ENCODE results near the gene SLC2A8. TPM values are rescaled to one million over a fixed set of nuclear protein-coding genes. Genes with fewer than 3 reads are reported as not detected.

SLC2A8 gene
- total and polyA plus RNA-seq, 4 donors = 15.7 to 32.3 (median 24.3) TPM

DNA sequence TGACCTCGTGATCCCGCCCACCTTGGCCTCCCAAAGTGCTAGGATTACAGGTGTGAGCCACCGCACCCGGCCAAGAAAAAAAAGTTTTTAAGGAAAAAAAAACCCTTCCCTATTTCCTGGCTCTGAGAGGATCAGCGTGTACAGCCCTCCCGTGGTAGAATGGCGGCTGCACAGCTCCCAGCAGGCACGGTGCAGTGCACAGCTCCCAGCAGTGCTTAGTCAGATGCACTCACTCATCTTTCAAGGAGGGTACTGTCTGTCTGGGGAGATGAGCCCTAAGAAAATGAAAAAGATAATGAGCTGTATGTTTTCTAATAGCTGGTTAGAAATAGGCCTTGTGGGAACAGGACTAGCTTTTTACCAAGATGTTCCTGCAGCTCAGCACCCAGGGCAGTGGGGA is 36.7 kb upstream of the SLC2A8 start:
- Histone ChIP-seq H3K4me1 (ENCODE audit: control insufficient read depth, insufficient read depth, low read length) (peaks cover 14% of the 10 kb centered on the region), H3K27me3 (ENCODE audit: control insufficient read depth, insufficient read depth, low read length) (no peaks in the 10 kb centered on the region), H3K27ac (ENCODE audit: low read depth, low read length) (no peak overlapping the region), H3K4me3 (ENCODE audit: low read depth, low read length) (no peak overlapping the region), H3K9me3 (ENCODE audit: control insufficient read depth, insufficient read depth, low read length) (no peaks in the 10 kb centered on the region), H3K36me3 (ENCODE audit: control insufficient read depth, insufficient read depth, low read length) (peaks cover 41% of the 10 kb centered on the region)
- DNase-seq (ENCODE audit: low read depth in 4 of 6, low spot score in 6 of 6) = peak in 1 of 6 donors; percentile 55
- 80% methylated on average over 1 of the region's 8 CpGs for WGBS (ENCODE audit: insufficient coverage)

DNA sequence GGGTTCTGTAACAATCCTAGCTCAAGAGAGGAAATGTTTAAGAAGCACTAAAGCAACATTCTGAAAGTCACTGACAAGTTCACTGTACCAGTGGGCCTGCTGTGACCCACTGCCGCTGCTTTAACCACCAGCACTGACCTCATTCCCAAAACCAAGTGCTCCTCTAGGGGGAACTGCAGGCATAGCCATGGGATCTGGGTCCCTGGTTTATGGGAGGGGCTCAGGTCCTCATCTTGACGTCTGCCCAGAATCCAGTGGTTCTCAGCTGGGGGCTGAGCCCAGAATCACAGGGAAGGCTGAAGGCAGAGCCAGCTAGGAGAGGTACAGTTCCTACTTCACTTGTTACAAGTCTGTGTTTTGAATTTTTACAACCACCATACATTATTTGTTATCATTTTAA is 36.1 kb upstream of the SLC2A8 start:
- peaks cover 14% of the 10 kb centered on the region for H3K4me1 ChIP-seq (ENCODE audit: control insufficient read depth, insufficient read depth, low read length)
- no peaks in the 10 kb centered on the region for H3K27me3 ChIP-seq (ENCODE audit: control insufficient read depth, insufficient read depth, low read length)
- peak in 1 of 6 donors; percentile 57 for DNase-seq (ENCODE audit: low read depth in 4 of 6, low spot score in 6 of 6)
- no peak overlapping the region for H3K27ac ChIP-seq (ENCODE audit: low read depth, low read length)
- no peaks in the 10 kb centered on the region for H3K9me3 ChIP-seq (ENCODE audit: control insufficient read depth, insufficient read depth, low read length)
- peaks cover 44% of the 10 kb centered on the region for H3K36me3 ChIP-seq (ENCODE audit: control insufficient read depth, insufficient read depth, low read length)
- H3K4me3 ChIP-seq (ENCODE audit: low read depth, low read length) = no peak overlapping the region
- no CpG with 5 or more reads among the region's 2 CpGs for WGBS (ENCODE audit: insufficient coverage)

DNA sequence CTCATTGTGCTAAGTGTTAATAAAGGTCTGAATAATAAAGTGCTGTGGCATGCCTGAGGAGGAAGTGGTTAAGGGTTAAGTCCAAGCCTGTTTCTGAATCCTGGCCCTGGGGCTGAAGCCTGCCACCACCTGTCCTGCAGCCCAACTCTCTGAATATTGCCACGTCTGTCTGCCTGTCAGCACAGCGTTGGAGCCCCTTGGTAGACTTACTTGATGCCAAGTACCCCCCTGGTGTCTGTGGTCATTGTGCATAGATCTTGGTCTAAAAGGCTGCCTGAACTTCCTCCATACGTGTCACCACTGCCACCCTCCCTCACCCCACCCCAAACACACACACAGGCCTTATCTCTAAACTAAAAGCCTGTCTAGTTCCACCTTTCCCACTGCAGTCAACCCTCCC is 35.4 kb upstream of the SLC2A8 start:
- no peak overlapping the region for H3K4me3 ChIP-seq (ENCODE audit: low read depth, low read length)
- DNase-seq (ENCODE audit: low read depth in 4 of 6, low spot score in 6 of 6) = no peak
- H3K9me3 ChIP-seq (ENCODE audit: control insufficient read depth, insufficient read depth, low read length) = no peaks in the 10 kb centered on the region
- peaks cover 45% of the 10 kb centered on the region for H3K36me3 ChIP-seq (ENCODE audit: control insufficient read depth, insufficient read depth, low read length)
- 88% methylated on average over 3 of the region's 3 CpGs for WGBS (ENCODE audit: insufficient coverage)
- no peak overlapping the region for H3K27ac ChIP-seq (ENCODE audit: low read depth, low read length)
- H3K27me3 ChIP-seq (ENCODE audit: control insufficient read depth, insufficient read depth, low read length) = no peaks in the 10 kb centered on the region
- H3K4me1 ChIP-seq (ENCODE audit: control insufficient read depth, insufficient read depth, low read length) = peaks cover 14% of the 10 kb centered on the region

- Histone ChIP-seq H3K9me3 (ENCODE audit: control insufficient read depth, insufficient read depth, low read length) (no peaks in the 10 kb centered on the region), H3K27me3 (ENCODE audit: control insufficient read depth, insufficient read depth, low read length) (no peaks in the 10 kb centered on the region), H3K4me1 (ENCODE audit: control insufficient read depth, insufficient read depth, low read length) (peaks cover 14% of the 10 kb centered on the region), H3K27ac (ENCODE audit: low read depth, low read length) (no peak overlapping the region), H3K36me3 (ENCODE audit: control insufficient read depth, insufficient read depth, low read length) (peaks cover 38% of the 10 kb centered on the region), H3K4me3 (ENCODE audit: low read depth, low read length) (no peak overlapping the region)
- DNase-seq (ENCODE audit: low read depth in 4 of 6, low spot score in 6 of 6) = no peak
- 92% methylated on average over 2 of the region's 7 CpGs for WGBS (ENCODE audit: insufficient coverage)
Observed at GRCh38 chr9:127362829-127363228, 34.1 kb upstream of the SLC2A8 start.

- 86% methylated on average over 6 of the region's 10 CpGs for WGBS (ENCODE audit: insufficient coverage)
- H3K4me1 ChIP-seq (ENCODE audit: control insufficient read depth, insufficient read depth, low read length) = peaks cover 5% of the 10 kb centered on the region
- H3K9me3 ChIP-seq (ENCODE audit: control insufficient read depth, insufficient read depth, low read length) = no peaks in the 10 kb centered on the region
- H3K27ac ChIP-seq (ENCODE audit: low read depth, low read length) = no peak overlapping the region
- H3K27me3 ChIP-seq (ENCODE audit: control insufficient read depth, insufficient read depth, low read length) = no peaks in the 10 kb centered on the region
- H3K4me3 ChIP-seq (ENCODE audit: low read depth, low read length) = no peak overlapping the region
- H3K36me3 ChIP-seq (ENCODE audit: control insufficient read depth, insufficient read depth, low read length) = peaks cover 50% of the 10 kb centered on the region
- no peak for DNase-seq (ENCODE audit: low read depth in 4 of 6, low spot score in 6 of 6)
Observed at GRCh38 chr9:127365461-127365860, 31.5 kb upstream of the SLC2A8 start.

DNA sequence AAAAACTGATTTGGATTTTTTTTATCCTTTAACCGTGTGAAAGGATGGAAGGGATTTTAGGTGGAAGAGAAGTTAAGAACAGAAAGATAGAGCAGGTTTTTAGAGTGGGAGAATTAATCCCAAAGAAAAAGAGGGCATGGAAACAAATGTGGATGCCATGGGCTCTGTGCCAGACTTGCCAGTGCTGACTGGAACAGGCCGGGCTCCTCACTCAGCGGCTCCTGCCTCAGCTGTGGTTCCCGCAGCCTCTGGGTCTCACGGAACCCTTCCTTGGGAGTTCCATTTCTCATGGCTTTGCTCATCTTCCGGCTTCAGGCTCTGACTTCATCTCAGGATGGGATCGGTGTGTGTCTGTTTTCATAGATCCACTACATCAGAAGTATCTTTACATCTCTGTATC is 30.4 kb upstream of the SLC2A8 start:
- Histone ChIP-seq H3K27ac (ENCODE audit: low read depth, low read length) (no peak overlapping the region), H3K36me3 (ENCODE audit: control insufficient read depth, insufficient read depth, low read length) (peaks cover 57% of the 10 kb centered on the region), H3K4me1 (ENCODE audit: control insufficient read depth, insufficient read depth, low read length) (no peaks in the 10 kb centered on the region), H3K9me3 (ENCODE audit: control insufficient read depth, insufficient read depth, low read length) (no peaks in the 10 kb centered on the region), H3K27me3 (ENCODE audit: control insufficient read depth, insufficient read depth, low read length) (no peaks in the 10 kb centered on the region), H3K4me3 (ENCODE audit: low read depth, low read length) (no peak overlapping the region)
- WGBS (ENCODE audit: insufficient coverage) = 62% methylated on average over 7 of the region's 7 CpGs
- DNase-seq (ENCODE audit: low read depth in 4 of 6, low spot score in 6 of 6) = peak in 1 of 6 donors; percentile 26

- H3K36me3 ChIP-seq (ENCODE audit: control insufficient read depth, insufficient read depth, low read length) = peaks cover 42% of the 10 kb centered on the region
- H3K4me1 ChIP-seq (ENCODE audit: control insufficient read depth, insufficient read depth, low read length) = no peaks in the 10 kb centered on the region
- H3K27ac ChIP-seq (ENCODE audit: low read depth, low read length) = no peak overlapping the region
- no peaks in the 10 kb centered on the region for H3K9me3 ChIP-seq (ENCODE audit: control insufficient read depth, insufficient read depth, low read length)
- DNase-seq (ENCODE audit: low read depth in 4 of 6, low spot score in 6 of 6) = no peak
- 67% methylated on average over 3 of the region's 6 CpGs for WGBS (ENCODE audit: insufficient coverage)
- H3K4me3 ChIP-seq (ENCODE audit: low read depth, low read length) = no peak overlapping the region
- no peaks in the 10 kb centered on the region for H3K27me3 ChIP-seq (ENCODE audit: control insufficient read depth, insufficient read depth, low read length)
Observed at GRCh38 chr9:127368852-127369402, 28.0 kb upstream of the SLC2A8 start.

DNA sequence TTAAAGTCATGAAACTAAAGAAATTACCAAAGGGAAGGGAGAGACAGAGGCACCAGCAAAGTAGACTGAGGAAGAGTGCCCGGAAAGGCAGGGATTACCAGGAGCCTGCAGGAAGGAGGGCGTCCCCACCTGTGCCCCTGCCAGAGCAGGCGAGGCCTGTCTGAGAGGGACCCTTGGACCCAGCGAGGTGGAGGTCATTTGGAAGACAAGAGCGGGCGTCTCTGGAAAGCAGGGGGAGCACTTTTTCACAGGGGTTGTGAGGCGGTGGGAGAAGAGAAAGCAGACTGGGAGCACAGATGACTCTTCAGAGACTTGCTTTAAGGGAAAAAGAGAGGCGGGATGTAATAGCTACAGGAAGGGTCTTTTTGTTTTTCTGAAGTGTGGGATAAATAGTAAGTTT is 27.5 kb upstream of the SLC2A8 start:
- no peak for DNase-seq (ENCODE audit: low read depth in 4 of 6, low spot score in 6 of 6)
- no peak overlapping the region for H3K4me3 ChIP-seq (ENCODE audit: low read depth, low read length)
- H3K36me3 ChIP-seq (ENCODE audit: control insufficient read depth, insufficient read depth, low read length) = peaks cover 40% of the 10 kb centered on the region
- H3K27ac ChIP-seq (ENCODE audit: low read depth, low read length) = no peak overlapping the region
- H3K9me3 ChIP-seq (ENCODE audit: control insufficient read depth, insufficient read depth, low read length) = no peaks in the 10 kb centered on the region
- 61% methylated on average over 8 of the region's 8 CpGs for WGBS (ENCODE audit: insufficient coverage)
- no peaks in the 10 kb centered on the region for H3K27me3 ChIP-seq (ENCODE audit: control insufficient read depth, insufficient read depth, low read length)
- H3K4me1 ChIP-seq (ENCODE audit: control insufficient read depth, insufficient read depth, low read length) = no peaks in the 10 kb centered on the region

- no peak overlapping the region for H3K4me3 ChIP-seq (ENCODE audit: low read depth, low read length)
- H3K9me3 ChIP-seq (ENCODE audit: control insufficient read depth, insufficient read depth, low read length) = no peaks in the 10 kb centered on the region
- H3K27ac ChIP-seq (ENCODE audit: low read depth, low read length) = no peak overlapping the region
- WGBS (ENCODE audit: insufficient coverage) = 81% methylated on average over 3 of the region's 7 CpGs
- no peaks in the 10 kb centered on the region for H3K27me3 ChIP-seq (ENCODE audit: control insufficient read depth, insufficient read depth, low read length)
- no peaks in the 10 kb centered on the region for H3K4me1 ChIP-seq (ENCODE audit: control insufficient read depth, insufficient read depth, low read length)
- no peak for DNase-seq (ENCODE audit: low read depth in 4 of 6, low spot score in 6 of 6)
- peaks cover 37% of the 10 kb centered on the region for H3K36me3 ChIP-seq (ENCODE audit: control insufficient read depth, insufficient read depth, low read length)
Observed at GRCh38 chr9:127370147-127370579, 26.8 kb upstream of the SLC2A8 start.
